ENCODE data around the gene MSLN. TPM values are rescaled to one million over a fixed set of nuclear protein-coding genes. Genes with fewer than 3 reads are reported as not detected.

The MSLN gene
- total and polyA plus RNA-seq, 10 donors: 0.22 to 1.1 (median 0.41) TPM; not detected in 4

DNA sequence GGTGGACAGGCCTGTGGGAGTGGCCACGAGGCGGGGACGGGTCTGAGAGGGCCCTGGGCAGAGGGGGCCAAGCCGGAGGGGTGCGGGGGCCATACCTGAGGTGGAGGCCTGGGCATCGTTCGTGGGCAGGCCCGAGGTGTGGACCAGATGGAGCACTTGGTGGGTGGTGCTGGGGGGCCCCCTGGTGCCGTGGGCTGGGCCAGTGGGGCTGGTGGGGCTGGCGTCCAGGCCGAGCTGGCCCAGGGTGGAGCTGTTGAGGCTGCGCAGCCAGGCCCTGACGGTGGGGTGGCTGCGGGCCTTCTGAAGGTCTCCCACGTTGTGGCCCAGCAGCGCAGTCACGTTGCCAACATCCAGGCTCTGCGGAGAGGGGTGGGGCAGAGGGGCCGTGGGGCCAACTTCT, 9.4 kb downstream of the MSLN start:
- H3K27me3 ChIP-seq (replicated peaks in 1 of 7): peaks cover 0 to 58% (median 7%) of the 10 kb centered on the region in 7 donors
- TF ChIP-seq POLR2A (IDR thresholded peaks at IDR 0.05): no peak
- TF ChIP-seq, protein P1, sequence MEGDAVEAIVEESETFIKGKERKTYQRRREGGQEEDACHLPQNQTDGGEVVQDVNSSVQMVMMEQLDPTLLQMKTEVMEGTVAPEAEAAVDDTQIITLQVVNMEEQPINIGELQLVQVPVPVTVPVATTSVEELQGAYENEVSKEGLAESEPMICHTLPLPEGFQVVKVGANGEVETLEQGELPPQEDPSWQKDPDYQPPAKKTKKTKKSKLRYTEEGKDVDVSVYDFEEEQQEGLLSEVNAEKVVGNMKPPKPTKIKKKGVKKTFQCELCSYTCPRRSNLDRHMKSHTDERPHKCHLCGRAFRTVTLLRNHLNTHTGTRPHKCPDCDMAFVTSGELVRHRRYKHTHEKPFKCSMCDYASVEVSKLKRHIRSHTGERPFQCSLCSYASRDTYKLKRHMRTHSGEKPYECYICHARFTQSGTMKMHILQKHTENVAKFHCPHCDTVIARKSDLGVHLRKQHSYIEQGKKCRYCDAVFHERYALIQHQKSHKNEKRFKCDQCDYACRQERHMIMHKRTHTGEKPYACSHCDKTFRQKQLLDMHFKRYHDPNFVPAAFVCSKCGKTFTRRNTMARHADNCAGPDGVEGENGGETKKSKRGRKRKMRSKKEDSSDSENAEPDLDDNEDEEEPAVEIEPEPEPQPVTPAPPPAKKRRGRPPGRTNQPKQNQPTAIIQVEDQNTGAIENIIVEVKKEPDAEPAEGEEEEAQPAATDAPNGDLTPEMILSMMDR (IDR thresholded peaks at IDR 0.05 in 8 of 11, conservative IDR thresholded peaks at IDR 0.05 in 3 of 11): no peak
- no peak for TF ChIP-seq POLR2AphosphoS5 (IDR thresholded peaks at IDR 0.05)
- 65 to 85% (median 83%) methylated on average over 13 to 19 of the region's 19 CpGs for WGBS, 5 donors
- intact Hi-C loops (cut with DNase I; ENCODE audit: low total_unique reads): no loop called here
- H3K9me3 ChIP-seq: no peaks in the 10 kb centered on the region
- H3K36me3 ChIP-seq: no peaks in the 10 kb centered on the region
- no peak for DNase-seq
- H3K27ac ChIP-seq: no peak overlapping the region
- H3K4me1 ChIP-seq: no peaks in the 10 kb centered on the region
- no peak overlapping the region for H3K4me3 ChIP-seq

DNA sequence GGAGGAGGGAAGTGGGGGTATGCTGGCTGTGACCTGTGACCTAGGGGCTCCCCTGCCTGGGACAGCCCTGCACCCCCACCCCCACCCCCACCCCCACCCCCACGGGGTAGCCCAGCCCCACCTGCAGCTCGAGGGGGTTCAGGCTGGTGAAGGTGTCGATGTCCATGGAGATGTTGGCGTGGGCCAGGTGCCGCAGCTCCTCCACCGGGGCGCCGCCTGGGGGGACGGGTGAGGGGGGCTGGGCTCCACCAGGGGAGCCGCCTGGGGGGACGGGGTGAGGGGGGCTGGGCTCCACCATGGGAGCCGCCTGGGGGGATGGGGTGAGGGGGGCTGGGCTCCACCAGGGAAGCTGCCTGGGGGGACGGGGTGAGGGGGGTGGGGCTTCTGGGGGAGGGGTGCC, 9.9 kb downstream of the MSLN start:
- DNase-seq: no peak
- no peaks in the 10 kb centered on the region for H3K9me3 ChIP-seq
- TF ChIP-seq, protein P1 (IDR thresholded peaks at IDR 0.05 in 8 of 11, conservative IDR thresholded peaks at IDR 0.05 in 3 of 11): no peak
- no peak for TF ChIP-seq POLR2A (IDR thresholded peaks at IDR 0.05)
- TF ChIP-seq POLR2AphosphoS5 (IDR thresholded peaks at IDR 0.05): no peak
- no peak overlapping the region for H3K27ac ChIP-seq
- WGBS, 5 donors: 75 to 92% (median 89%) methylated on average over 5 to 13 of the region's 13 CpGs; no CpG with 5 or more reads in 1 of the 5 donors
- peaks cover 0 to 58% (median 12%) of the 10 kb centered on the region in 7 donors for H3K27me3 ChIP-seq (replicated peaks in 1 of 7)
- H3K4me3 ChIP-seq: no peak overlapping the region
- H3K36me3 ChIP-seq: no peaks in the 10 kb centered on the region
- no peaks in the 10 kb centered on the region for H3K4me1 ChIP-seq
- intact Hi-C loops (cut with DNase I; ENCODE audit: low total_unique reads): no loop called here

DNA sequence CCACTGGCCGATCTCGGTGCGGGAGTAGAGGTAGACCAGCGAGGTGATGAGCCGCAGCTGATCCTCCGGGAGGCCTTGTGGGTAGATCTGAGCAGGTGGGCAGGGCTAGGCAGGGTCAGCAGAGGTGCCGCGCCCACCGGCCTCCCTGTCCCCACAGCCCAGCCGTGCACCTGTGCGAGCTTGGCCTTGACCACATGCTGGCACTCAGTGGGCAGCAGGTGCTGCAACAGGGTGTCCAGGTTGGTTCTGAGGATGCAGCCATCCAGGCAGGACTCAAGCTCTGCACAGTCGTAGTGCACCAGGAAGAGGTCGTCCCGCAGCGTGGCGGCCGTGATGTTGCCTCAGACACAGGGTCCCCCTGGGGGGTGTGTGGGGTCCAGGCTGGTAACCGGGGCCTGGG, 12.4 kb downstream of the MSLN start:
- Histone ChIP-seq H3K4me3 (no peak overlapping the region), H3K27me3 (replicated peaks in 1 of 7) (peaks cover 0 to 69% (median 25%) of the 10 kb centered on the region in 7 donors), H3K4me1 (no peaks in the 10 kb centered on the region), H3K27ac (no peak overlapping the region), H3K36me3 (no peaks in the 10 kb centered on the region), H3K9me3 (no peaks in the 10 kb centered on the region)
- intact Hi-C loops (cut with DNase I; ENCODE audit: low total_unique reads): no loop called here
- no peak for TF ChIP-seq POLR2A (IDR thresholded peaks at IDR 0.05)
- TF ChIP-seq, protein P1 (IDR thresholded peaks at IDR 0.05 in 8 of 11, conservative IDR thresholded peaks at IDR 0.05 in 3 of 11): no peak
- TF ChIP-seq POLR2AphosphoS5 (IDR thresholded peaks at IDR 0.05): no peak
- DNase-seq: no peak
- 79 to 92% (median 90%) methylated on average over 13 to 18 of the region's 18 CpGs for WGBS, 5 donors

DNA sequence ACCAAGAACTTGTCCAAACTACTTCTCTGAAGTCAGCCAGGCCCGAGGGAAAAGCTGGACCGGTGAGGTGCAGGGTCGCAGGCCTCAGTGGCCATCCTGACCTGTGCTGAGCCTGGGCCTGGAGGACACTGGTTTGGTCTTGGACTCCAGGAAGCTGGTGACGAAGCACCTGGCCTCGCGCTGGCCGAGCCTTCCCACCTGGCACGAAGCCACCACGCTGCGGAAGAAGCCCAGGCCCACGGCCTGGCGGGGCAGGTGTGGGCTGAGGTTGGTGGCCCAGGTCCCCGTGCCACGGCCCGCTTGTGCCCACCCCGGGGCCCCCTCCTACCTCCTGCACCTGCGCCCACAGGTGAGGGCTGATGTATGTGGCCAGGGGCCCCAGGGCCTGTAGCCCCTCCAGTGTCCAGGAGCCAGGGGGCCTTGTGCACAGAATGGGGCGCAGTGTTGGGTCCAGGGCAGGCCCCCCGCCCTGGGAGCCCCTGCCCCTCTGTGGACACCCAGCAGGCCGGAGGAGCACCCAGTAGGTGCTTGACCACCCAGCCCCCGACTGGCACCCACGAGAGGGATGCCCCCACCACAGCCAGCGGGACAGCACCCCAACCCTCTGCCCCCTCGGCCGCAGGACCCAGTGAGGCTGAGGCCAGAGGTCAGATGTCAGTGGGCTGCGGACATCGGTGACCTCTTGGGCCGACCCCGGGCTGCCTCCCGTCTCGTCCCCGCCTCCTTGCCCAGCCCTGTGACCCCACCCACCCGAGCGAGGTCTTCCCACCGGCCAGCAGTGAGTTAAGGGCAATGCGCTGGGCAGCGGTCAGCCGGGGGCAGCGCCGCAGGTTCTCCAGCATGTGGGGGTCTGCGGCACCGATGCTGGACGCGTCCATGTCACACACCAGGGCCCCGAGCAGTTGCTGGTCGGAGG, 13.8 kb downstream of the MSLN start:
- Histone ChIP-seq H3K4me1 (no peaks in the 10 kb centered on the region), H3K27ac (no peak overlapping the region), H3K9me3 (no peaks in the 10 kb centered on the region), H3K36me3 (no peaks in the 10 kb centered on the region), H3K4me3 (no peak overlapping the region), H3K27me3 (replicated peaks in 1 of 7) (peaks cover 0 to 73% (median 31%) of the 10 kb centered on the region in 7 donors)
- 82 to 97% (median 86%) methylated on average over 16 to 46 of the region's 46 CpGs for WGBS, 5 donors
- intact Hi-C loops (cut with DNase I; ENCODE audit: low total_unique reads): no loop called here
- no peak for DNase-seq
- no peak for TF ChIP-seq POLR2A (IDR thresholded peaks at IDR 0.05)
- no peak for TF ChIP-seq POLR2AphosphoS5 (IDR thresholded peaks at IDR 0.05)
- TF ChIP-seq, protein P1 (IDR thresholded peaks at IDR 0.05 in 8 of 11, conservative IDR thresholded peaks at IDR 0.05 in 3 of 11): no peak

All from spleen (tissue), 11 donors.